K562 (cell line): ENCODE data around the gene VPS11. TPM values are rescaled to one million over a fixed set of nuclear protein-coding genes. Genes with fewer than 3 reads are reported as not detected.

ENCODE experiments used
- CBX8 ChIP-seq: fragments of 200-600 bp; sonication (generic); IDR thresholded peaks from 2 replicates; pipeline ENCODE4 v1.6.1; 2012; ENCODE audit warnings: borderline replicate concordance, mixed run types, low read depth, mild to moderate bottlenecking, moderate library complexity, mixed read lengths, low read length, control low read depth, inconsistent platforms; ENCODE audit not compliant: poor library complexity, severe bottlenecking; ENCODE audit errors: extremely low read depth
- GTF3C2 ChIP-seq: IDR thresholded peaks from 3 replicates; pipeline ENCODE4 v1.6.1; 2011; ENCODE audit warnings: borderline replicate concordance, mild to moderate bottlenecking, moderate library complexity; ENCODE audit not compliant: insufficient read length; ENCODE audit errors: extremely low read depth
- HOMEZ ChIP-seq: fragments of 250-450 bp; sonication (Bioruptor Pico); IDR thresholded peaks from 2 replicates; pipeline ENCODE4 v1.4.0; 2020; ENCODE audit warnings: mild to moderate bottlenecking, moderate library complexity
- L3MBTL2 ChIP-seq: fragments of 450-650 bp; IDR thresholded peaks from 2 replicates; pipeline ENCODE4 v1.6.1; 2016; ENCODE audit warnings: mild to moderate bottlenecking, moderate library complexity
- NFIX ChIP-seq: fragments of 250-450 bp; sonication (Bioruptor Pico); IDR thresholded peaks from 2 replicates; pipeline ENCODE4 v1.4.0; 2020; ENCODE audit warnings: low read depth, mild to moderate bottlenecking, moderate library complexity
- NFYB ChIP-seq: IDR thresholded peaks from 2 replicates; pipeline ENCODE4 v1.6.1; 2011; ENCODE audit warnings: mild to moderate bottlenecking, moderate library complexity; ENCODE audit not compliant: insufficient read length; ENCODE audit errors: extremely low read depth
- SAP30 ChIP-seq: fragments of 200-600 bp; sonication (generic); IDR thresholded peaks from 2 replicates; pipeline ENCODE4 v1.6.1; 2012; ENCODE audit warnings: borderline replicate concordance, low read depth, mild to moderate bottlenecking, moderate library complexity, low read length, control low read depth, inconsistent platforms; ENCODE audit not compliant: insufficient read depth, poor library complexity, severe bottlenecking
- SMARCA4 ChIP-seq: fragments of 450-650 bp; IDR thresholded peaks from 2 replicates; pipeline ENCODE4 v1.6.1; 2016
- TEAD4 ChIP-seq, 2 experiments: sonication (generic) in 1 of 2; formaldehyde crosslinking in 1 of 2; IDR thresholded peaks; 2 replicates each; pipeline versions ENCODE4 v1.6.1 to v1.8.0; 2012 to 2022; ENCODE audit warnings: borderline replicate concordance in 1 of 2, inconsistent platforms in 1 of 2, low read length in 1 of 2, mild to moderate bottlenecking in 1 of 2, missing genetic modification reagents in 1 of 2
- TRIM24 ChIP-seq, 2 experiments: fragments of 450-650 bp; IDR thresholded peaks; 2 replicates each; pipeline ENCODE4 v1.6.1; 2016
- TRIM25 ChIP-seq: fragments of 450-650 bp; IDR thresholded peaks from 2 replicates; pipeline ENCODE4 v1.7.0; 2016; ENCODE audit warnings: borderline replicate concordance
- XRCC3 ChIP-seq: fragments of 450-650 bp; IDR thresholded peaks from 2 replicates; pipeline ENCODE4 v1.6.1; 2017; ENCODE audit warnings: mild to moderate bottlenecking, moderate library complexity
- ZNF609 ChIP-seq: sonication (generic); formaldehyde crosslinking; IDR thresholded peaks from 2 replicates; pipeline ENCODE4 v1.8.1; 2023; ENCODE audit warnings: missing genetic modification reagents, mild to moderate bottlenecking, borderline replicate concordance
- polyA plus RNA-seq, 8 experiments: library from polyadenylated mRNA; depleted of rRNA in 4 of 8; stranded (reverse) in 5 of 8; unstranded in 3 of 8; fragments of >200 nt; fragmentation: Nextera tagmentation in 2 of 8; fragmentation: Illumina TruSeq in 1 of 8; extraction: Ambion mirVana in 2 of 8; extraction: Trizol in 1 of 8; gene quantifications; 2 replicates each; pipeline versions ENCODE4 v1.2.1 to v1.2.3, GENCODE V29; 2011 to 2014; ENCODE audit warnings: inconsistent platforms in 1 of 8, missing spikeins in 1 of 8
- total RNA-seq, 7 experiments: library from RNA; depleted of rRNA in 6 of 7; stranded (reverse); fragments of >200 nt in 6 of 7; fragmentation: Illumina TruSeq in 2 of 7; extraction: Trizol in 2 of 7; gene quantifications; 2 replicates each; pipeline versions ENCODE4 v1.2.1 to v1.2.3, GENCODE V29; 2011 to 2021; ENCODE audit warnings: low replicate concordance in 1 of 7

Gene VPS11
- total and polyA plus RNA-seq, 9 of the 15 experiments (the other 6 are each of a cell fraction or from before 2014, with no cell fraction given) = 14.1 to 35.5 (median 27.5) TPM

GRCh38 chr11:119030329-119031047 lies 37.1 kb upstream of the VPS11 start, which contains the start of gene SLC37A4 (continued):
- TF ChIP-seq ZNF609 (CRISPR knock-in tag) (0 out of 2 replicates have a peak, but pooled peaks have one; percentile 64), SMARCA4 (no peak), L3MBTL2 (peak; percentile 100), GTF3C2 (no peak), CBX8 (no peak), TEAD4 (IDR thresholded peaks at IDR 0.05; ENCODE audit: low read length) (peak; percentile 69), TEAD4 (CRISPR knock-in tag; IDR thresholded peaks at IDR 0.05; ENCODE audit: borderline replicate concordance) (no peak), TRIM25 (no peak), TRIM24 (IDR thresholded peaks at IDR 0.05) (no peak), NFIX (CRISPR knock-in tag) (no peak), XRCC3 (no peak), SAP30 (no peak), HOMEZ (no peak), NFYB (no peak)
